ENCODE data around the gene NLRC5.
"Not testable (repeated sequence)": the region's sequence is repeated elsewhere in the genome, so short reads cannot be mapped to it uniquely, and the experiment has no call there.

DNA sequence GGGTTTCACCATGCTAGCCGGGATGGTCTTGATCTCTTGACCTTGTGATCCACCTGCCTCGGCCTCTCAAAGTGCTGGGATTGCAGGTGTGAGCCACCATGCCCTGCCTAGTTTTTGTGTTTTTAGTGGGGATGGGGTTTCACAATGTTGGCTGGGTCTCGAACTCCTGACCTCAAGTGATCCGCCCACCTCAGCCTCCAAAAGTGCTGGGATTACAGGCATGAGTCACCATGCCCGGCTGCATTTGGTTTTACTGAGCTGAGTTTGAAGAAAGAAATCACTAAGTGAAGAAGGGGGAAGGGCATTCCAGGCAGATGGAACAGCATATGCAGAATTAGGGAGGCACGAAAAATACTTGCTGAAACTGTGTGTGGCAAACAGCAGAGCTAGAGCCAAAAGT lies 110.6 kb downstream of the NLRC5 start:
- not testable (repeated sequence) for TF ChIP-seq CTCF (tag by site-specific recombination; IDR thresholded peaks at IDR 0.05); ZNF23 (tag by site-specific recombination; IDR thresholded peaks at IDR 0.05; ENCODE audit: borderline replicate concordance); ZXDB (tag by site-specific recombination; IDR thresholded peaks at IDR 0.05); ZNF549 (tag by site-specific recombination; IDR thresholded peaks at IDR 0.05)
